NT2/D1 (cell line): ENCODE results near the gene GIMAP1.

Source experiments
- SUZ12 ChIP-seq: IDR thresholded peaks from 2 replicates; pipeline ENCODE4 v1.6.1; 2011; ENCODE audit not compliant: insufficient read length, insufficient read depth; ENCODE audit errors: extremely low read depth
- YY1 ChIP-seq: IDR thresholded peaks from 2 replicates; pipeline ENCODE4 v1.6.1; 2011; ENCODE audit not compliant: insufficient read length, insufficient read depth
- ZNF274 ChIP-seq: IDR thresholded peaks from 2 replicates; pipeline ENCODE4 v1.6.1; 2011; ENCODE audit warnings: mild to moderate bottlenecking, low read depth, low read length

- TF ChIP-seq YY1 (no peak), SUZ12 (no peak), ZNF274 (no peak)
Measured at GRCh38 chr7:150736864-150737263, 20.5 kb downstream of the GIMAP1 start.
